ENCODE measurements around the gene FEM1C.

Gene FEM1C

GRCh38 chr5:115478281-115478680, 66.3 kb downstream of the FEM1C start:
- no peak overlapping the region for H3K4ac ChIP-seq (ENCODE audit: low read depth in 1 of 2, low read length in 2 of 2)
- H3K14ac ChIP-seq (ENCODE audit: low read length in 2 of 2): no peak overlapping the region
- H3K9me3 ChIP-seq (ENCODE audit: control insufficient read depth, low read length): no peaks in the 10 kb centered on the region
- no peaks in the 10 kb centered on the region for H3K27me3 ChIP-seq (ENCODE audit: control insufficient read depth in 1 of 2, insufficient read depth in 1 of 2, low read length in 2 of 2)
- H2BK5ac ChIP-seq (ENCODE audit: low read depth, low read length, poor library complexity, severe bottlenecking): no peak overlapping the region
- H3K4me2 ChIP-seq (ENCODE audit: low read length, poor library complexity, severe bottlenecking): no peak overlapping the region
- H4K8ac ChIP-seq (ENCODE audit: low read length): no peak overlapping the region
- H3K79me1 ChIP-seq (replicated peaks; ENCODE audit: low read length, poor library complexity, severe bottlenecking): no peaks in the 10 kb centered on the region
- no peaks in the 10 kb centered on the region for H3K36me3 ChIP-seq (ENCODE audit: control insufficient read depth in 1 of 2, insufficient read depth in 2 of 2, low read depth in 1 of 2, low read length in 2 of 2)
- H3K4me3 ChIP-seq (ENCODE audit: insufficient read depth in 1 of 2, low read depth in 1 of 2, low read length in 2 of 2): no peak overlapping the region
- 100% methylated on average over 1 of the region's 2 CpGs for WGBS
- H3K9ac ChIP-seq (ENCODE audit: low read length): no peak overlapping the region
- H3K27ac ChIP-seq (ENCODE audit: low read length, poor library complexity, severe bottlenecking): no peak overlapping the region
- no peak for DNase-seq
- no peak overlapping the region for H2BK120ac ChIP-seq (ENCODE audit: low read depth, low read length)
- no peak overlapping the region for H3K18ac ChIP-seq (ENCODE audit: low read depth in 1 of 2, low read length in 2 of 2)
- H3K4me1 ChIP-seq (ENCODE audit: control insufficient read depth, insufficient read depth, low read depth, low read length): peaks cover 3% of the 10 kb centered on the region
- no peak overlapping the region for H3K23ac ChIP-seq (ENCODE audit: low read length in 2 of 2)
- no peak overlapping the region for H2AK5ac ChIP-seq (ENCODE audit: low read length, severe bottlenecking)
- H2AFZ ChIP-seq (ENCODE audit: low read depth, low read length): no peak overlapping the region
- no peak overlapping the region for H2BK12ac ChIP-seq (ENCODE audit: low read length in 2 of 2)
- H4K91ac ChIP-seq (ENCODE audit: low read length): no peak overlapping the region
- no peak overlapping the region for H2BK15ac ChIP-seq (ENCODE audit: low read depth, poor library complexity, severe bottlenecking)

GRCh38 chr5:115477581-115477980, 67.0 kb downstream of the FEM1C start:
- H3K27ac ChIP-seq (ENCODE audit: low read length, poor library complexity, severe bottlenecking): no peak overlapping the region

GRCh38 chr5:115475788-115476187, 68.8 kb downstream of the FEM1C start:
- Histone ChIP-seq H2AK5ac (ENCODE audit: low read length, severe bottlenecking) (no peak overlapping the region), H3K79me1 (replicated peaks; ENCODE audit: low read length, poor library complexity, severe bottlenecking) (no peaks in the 10 kb centered on the region), H3K18ac (ENCODE audit: low read depth in 1 of 2, low read length in 2 of 2) (no peak overlapping the region), H4K91ac (ENCODE audit: low read length) (no peak overlapping the region), H3K23ac (ENCODE audit: low read length in 2 of 2) (no peak overlapping the region), H3K4me1 (ENCODE audit: control insufficient read depth, insufficient read depth, low read depth, low read length) (peaks cover 3% of the 10 kb centered on the region), H3K4ac (ENCODE audit: low read depth in 1 of 2, low read length in 2 of 2) (no peak overlapping the region), H2BK12ac (ENCODE audit: low read length in 2 of 2) (no peak overlapping the region), H3K4me3 (ENCODE audit: insufficient read depth in 1 of 2, low read depth in 1 of 2, low read length in 2 of 2) (no peak overlapping the region), H3K4me2 (ENCODE audit: low read length, poor library complexity, severe bottlenecking) (no peak overlapping the region), H3K27ac (ENCODE audit: low read length, poor library complexity, severe bottlenecking) (no peak overlapping the region), H2BK15ac (ENCODE audit: low read depth, poor library complexity, severe bottlenecking) (no peak overlapping the region), H3K36me3 (ENCODE audit: control insufficient read depth in 1 of 2, insufficient read depth in 2 of 2, low read depth in 1 of 2, low read length in 2 of 2) (no peaks in the 10 kb centered on the region), H2AFZ (ENCODE audit: low read depth, low read length) (no peak overlapping the region), H3K14ac (ENCODE audit: low read length in 2 of 2) (no peak overlapping the region), H3K27me3 (ENCODE audit: control insufficient read depth in 1 of 2, insufficient read depth in 1 of 2, low read length in 2 of 2) (no peaks in the 10 kb centered on the region), H2BK120ac (ENCODE audit: low read depth, low read length) (no peak overlapping the region), H3K9ac (ENCODE audit: low read length) (no peak overlapping the region), H2BK5ac (ENCODE audit: low read depth, low read length, poor library complexity, severe bottlenecking) (no peak overlapping the region), H4K8ac (ENCODE audit: low read length) (no peak overlapping the region), H3K9me3 (ENCODE audit: control insufficient read depth, low read length) (no peaks in the 10 kb centered on the region)
- DNase-seq: no peak

More at GRCh38 chr5:115477581-115477980, 67.0 kb downstream of the FEM1C start:
- no peaks in the 10 kb centered on the region for H3K79me1 ChIP-seq (replicated peaks; ENCODE audit: low read length, poor library complexity, severe bottlenecking)
- WGBS: 94% methylated on average over 5 of the region's 7 CpGs
- H2BK5ac ChIP-seq (ENCODE audit: low read depth, low read length, poor library complexity, severe bottlenecking): no peak overlapping the region
- no peak overlapping the region for H2BK12ac ChIP-seq (ENCODE audit: low read length in 2 of 2)
- peaks cover 3% of the 10 kb centered on the region for H3K4me1 ChIP-seq (ENCODE audit: control insufficient read depth, insufficient read depth, low read depth, low read length)
- H3K9me3 ChIP-seq (ENCODE audit: control insufficient read depth, low read length): no peaks in the 10 kb centered on the region
- no peak overlapping the region for H2AK5ac ChIP-seq (ENCODE audit: low read length, severe bottlenecking)
- H3K27me3 ChIP-seq (ENCODE audit: control insufficient read depth in 1 of 2, insufficient read depth in 1 of 2, low read length in 2 of 2): no peaks in the 10 kb centered on the region
- H3K36me3 ChIP-seq (ENCODE audit: control insufficient read depth in 1 of 2, insufficient read depth in 2 of 2, low read depth in 1 of 2, low read length in 2 of 2): no peaks in the 10 kb centered on the region
- no peak overlapping the region for H2BK15ac ChIP-seq (ENCODE audit: low read depth, poor library complexity, severe bottlenecking)
- no peak overlapping the region for H3K4me2 ChIP-seq (ENCODE audit: low read length, poor library complexity, severe bottlenecking)
- no peak overlapping the region for H3K9ac ChIP-seq (ENCODE audit: low read length)
- no peak overlapping the region for H3K18ac ChIP-seq (ENCODE audit: low read depth in 1 of 2, low read length in 2 of 2)
- H4K91ac ChIP-seq (ENCODE audit: low read length): no peak overlapping the region
- no peak for DNase-seq
- H2AFZ ChIP-seq (ENCODE audit: low read depth, low read length): no peak overlapping the region
- H3K14ac ChIP-seq (ENCODE audit: low read length in 2 of 2): no peak overlapping the region
- no peak overlapping the region for H3K23ac ChIP-seq (ENCODE audit: low read length in 2 of 2)
- H2BK120ac ChIP-seq (ENCODE audit: low read depth, low read length): no peak overlapping the region
- no peak overlapping the region for H3K4me3 ChIP-seq (ENCODE audit: insufficient read depth in 1 of 2, low read depth in 1 of 2, low read length in 2 of 2)
- H3K4ac ChIP-seq (ENCODE audit: low read depth in 1 of 2, low read length in 2 of 2): no peak overlapping the region
- H4K8ac ChIP-seq (ENCODE audit: low read length): no peak overlapping the region

GRCh38 chr5:115472271-115473025, 72.1 kb downstream of the FEM1C start:
- Histone ChIP-seq H2AK5ac (ENCODE audit: low read length, severe bottlenecking) (no peak overlapping the region), H3K14ac (ENCODE audit: low read length in 2 of 2) (no peak overlapping the region), H3K9ac (ENCODE audit: low read length) (no peak overlapping the region), H2BK5ac (ENCODE audit: low read depth, low read length, poor library complexity, severe bottlenecking) (no peak overlapping the region), H3K9me3 (ENCODE audit: control insufficient read depth, low read length) (no peaks in the 10 kb centered on the region), H2BK12ac (ENCODE audit: low read length in 2 of 2) (peak overlapping the region in 1 of 2 experiments; percentile 54), H4K8ac (ENCODE audit: low read length) (no peak overlapping the region), H3K27me3 (ENCODE audit: control insufficient read depth in 1 of 2, insufficient read depth in 1 of 2, low read length in 2 of 2) (no peaks in the 10 kb centered on the region), H2BK120ac (ENCODE audit: low read depth, low read length) (no peak overlapping the region), H3K4me3 (ENCODE audit: insufficient read depth in 1 of 2, low read depth in 1 of 2, low read length in 2 of 2) (no peak overlapping the region), H3K27ac (ENCODE audit: low read length, poor library complexity, severe bottlenecking) (no peak overlapping the region), H2AFZ (ENCODE audit: low read depth, low read length) (no peak overlapping the region), H3K4me2 (ENCODE audit: low read length, poor library complexity, severe bottlenecking) (no peak overlapping the region), H3K4ac (ENCODE audit: low read depth in 1 of 2, low read length in 2 of 2) (no peak overlapping the region), H3K23ac (ENCODE audit: low read length in 2 of 2) (no peak overlapping the region), H3K4me1 (ENCODE audit: control insufficient read depth, insufficient read depth, low read depth, low read length) (no peaks in the 10 kb centered on the region), H4K91ac (ENCODE audit: low read length) (no peak overlapping the region), H2BK15ac (ENCODE audit: low read depth, poor library complexity, severe bottlenecking) (no peak overlapping the region), H3K79me1 (replicated peaks; ENCODE audit: low read length, poor library complexity, severe bottlenecking) (no peaks in the 10 kb centered on the region), H3K18ac (ENCODE audit: low read depth in 1 of 2, low read length in 2 of 2) (no peak overlapping the region), H3K36me3 (ENCODE audit: control insufficient read depth in 1 of 2, insufficient read depth in 2 of 2, low read depth in 1 of 2, low read length in 2 of 2) (no peaks in the 10 kb centered on the region)
- 73% methylated on average over 6 of the region's 6 CpGs for WGBS
- DNase-seq: no peak

Measured in mesenchymal stem cell (in vitro differentiated cells and primary cell).